HG03442 (cell line): ENCODE data around the gene SPATA2L.
"Not testable (repeated sequence)": the region's sequence is repeated elsewhere in the genome, so short reads cannot be mapped to it uniquely, and the experiment has no call there.

Experiments
- ATAC-seq: cut with Tn5 transposase; IDR thresholded peaks from one replicate; pipeline ENCODE4 v1.9.1; 2021; ENCODE audit warnings: mild to moderate bottlenecking, moderate library complexity; ENCODE audit not compliant: unreplicated experiment

SPATA2L gene

GRCh38 chr16:89691231-89691985 is 10.1 kb downstream of the SPATA2L start:
- ATAC-seq, result no peak

GRCh38 chr16:89690392-89690901 is 11.1 kb downstream of the SPATA2L start:
- ATAC-seq, result no peak

- ATAC-seq, result not testable (repeated sequence)
Observed at GRCh38 chr16:89689621-89690020, 11.9 kb downstream of the SPATA2L start.

- ATAC-seq, result no peak
Observed at GRCh38 chr16:89689142-89689541, 12.4 kb downstream of the SPATA2L start.

- no peak for ATAC-seq
Observed at GRCh38 chr16:89688395-89688794, 13.1 kb downstream of the SPATA2L start.

- peak; percentile 29 for ATAC-seq
Observed at GRCh38 chr16:89687092-89687940, 14.2 kb downstream of the SPATA2L start.

- peak; percentile 74 for ATAC-seq
Observed at GRCh38 chr16:89686520-89687091, 14.9 kb downstream of the SPATA2L start, which contains the start of gene CDK10. TSS of gene CDK10 (plus strand) at chr16:89686689. CDS start at chr16:89686711, 22 bp downstream.

- no peak for ATAC-seq
Observed at GRCh38 chr16:89685916-89686315, 15.6 kb downstream of the SPATA2L start.

GRCh38 chr16:89678258-89678657 is 23.2 kb downstream of the SPATA2L start:
- ATAC-seq, result no peak

- ATAC-seq, result no peak
Observed at GRCh38 chr16:89672177-89672941, 29.1 kb downstream of the SPATA2L start.

- not testable (repeated sequence) for ATAC-seq
Observed at GRCh38 chr16:89671565-89671964, 29.9 kb downstream of the SPATA2L start.

- no peak for ATAC-seq
Observed at GRCh38 chr16:89670496-89671431, 30.7 kb downstream of the SPATA2L start.

- no peak for ATAC-seq
Observed at GRCh38 chr16:89669755-89670154, 31.8 kb downstream of the SPATA2L start.

- no peak for ATAC-seq
Observed at GRCh38 chr16:89668790-89669158, 32.7 kb downstream of the SPATA2L start.

GRCh38 chr16:89667633-89668032 is 33.9 kb downstream of the SPATA2L start:
- ATAC-seq, result no peak

- not testable (repeated sequence) for ATAC-seq
Observed at GRCh38 chr16:89667000-89667399, 34.5 kb downstream of the SPATA2L start.

GRCh38 chr16:89664238-89664637 is 37.3 kb downstream of the SPATA2L start:
- not testable (repeated sequence) for ATAC-seq

- no peak for ATAC-seq
Observed at GRCh38 chr16:89661215-89661614, 40.3 kb downstream of the SPATA2L start.

- ATAC-seq, result no peak
Observed at GRCh38 chr16:89660146-89660545, 41.4 kb downstream of the SPATA2L start.
